CD14-positive monocyte (primary cell): ENCODE measurements around the gene HMX3. TPM values are rescaled to one million over a fixed set of nuclear protein-coding genes. Genes with fewer than 3 reads are reported as not detected.

ENCODE experiments used
- DNase-seq, 3 donors: peaks; one replicate each; pipeline ENCODE4 v3.0.0-alpha.2; 2011 to 2022
- H2AFZ ChIP-seq: 2 replicates; pipeline ENCODE4 v1.6.0; 2012; ENCODE audit warnings: mild to moderate bottlenecking, low read depth, low read length, inconsistent platforms; ENCODE audit not compliant: insufficient read depth, poor library complexity, severe bottlenecking
- H3K27ac ChIP-seq, 2 donors: 1 replicate in 1 of 2; 2 replicates in 1 of 2; pipeline ENCODE4 v1.5.1; 2012 to 2013; ENCODE audit warnings: low read length in 2 of 2, control low read depth in 1 of 2, inconsistent platforms in 1 of 2, low read depth in 1 of 2, mild to moderate bottlenecking in 1 of 2
- H3K27me3 ChIP-seq, 2 donors: one replicate each; pipeline versions ENCODE4 v1.6.0 to v1.6.1; 2011 to 2013; ENCODE audit warnings: low read length in 2 of 2; ENCODE audit not compliant: control insufficient read depth in 2 of 2, insufficient read depth in 2 of 2
- H3K36me3 ChIP-seq, 2 donors: replicated peaks in 1 of 2; 1 replicate in 1 of 2; 2 replicates in 1 of 2; pipeline versions ENCODE4 v1.5.1 to v1.6.1; 2012 to 2013; ENCODE audit warnings: low read length in 2 of 2, control low read depth in 1 of 2, inconsistent platforms in 1 of 2, mild to moderate bottlenecking in 1 of 2; ENCODE audit not compliant: insufficient read depth in 2 of 2, control insufficient read depth in 1 of 2
- H3K4me1 ChIP-seq, 2 donors: 1 replicate in 1 of 2; 2 replicates in 1 of 2; pipeline versions ENCODE4 v1.5.1 to v1.6.1; 2012 to 2013; ENCODE audit warnings: low read length in 2 of 2, control low read depth in 1 of 2, inconsistent platforms in 1 of 2, mild to moderate bottlenecking in 1 of 2, moderate library complexity in 1 of 2; ENCODE audit not compliant: insufficient read depth in 2 of 2, control insufficient read depth in 1 of 2
- H3K4me2 ChIP-seq: replicated peaks from 2 replicates; pipeline ENCODE3; 2012; ENCODE audit warnings: low read length, moderate library complexity, mild to moderate bottlenecking; ENCODE audit not compliant: poor library complexity, severe bottlenecking; ENCODE audit errors: extremely low read depth
- H3K4me3 ChIP-seq, 3 experiments: fragments of 200-600 bp in 1 of 3; sonication (generic) in 1 of 3; replicated peaks in 1 of 3; 1 replicate in 2 of 3; 2 replicates in 1 of 3; pipeline ENCODE4 v1.5.1; 2011 to 2013; ENCODE audit warnings: low read length in 3 of 3, mild to moderate bottlenecking in 3 of 3, control low read depth in 2 of 3, low read depth in 2 of 3, inconsistent platforms in 1 of 3, moderate library complexity in 1 of 3
- H3K79me2 ChIP-seq: 2 replicates; pipeline ENCODE4 v1.6.0; 2012; ENCODE audit warnings: mild to moderate bottlenecking, control low read depth, inconsistent platforms, low read length, moderate library complexity; ENCODE audit not compliant: insufficient read depth
- H3K9ac ChIP-seq: 2 replicates; pipeline ENCODE4 v1.6.0; 2017; ENCODE audit warnings: low read length, mild to moderate bottlenecking; ENCODE audit not compliant: insufficient read depth, poor library complexity, severe bottlenecking
- H3K9me3 ChIP-seq, 2 donors: replicated peaks in 1 of 2; 1 replicate in 1 of 2; 2 replicates in 1 of 2; pipeline versions ENCODE4 v1.5.1 to v1.6.1; 2012 to 2013; ENCODE audit warnings: low read length in 2 of 2, control low read depth in 1 of 2; ENCODE audit not compliant: control insufficient read depth in 1 of 2, insufficient read depth in 1 of 2
- H4K20me1 ChIP-seq: 2 replicates; pipeline ENCODE4 v1.6.0; 2012; ENCODE audit warnings: mild to moderate bottlenecking, low read length, control low read depth, moderate library complexity; ENCODE audit not compliant: insufficient read depth
- H3K27ac Mint-ChIP-seq, 7 donors: one replicate each; pipeline ENCODE4 v1.8.0; 2020; ENCODE audit warnings: mild to moderate bottlenecking in 7 of 7, mixed read lengths in 7 of 7, moderate library complexity in 6 of 7, inconsistent platforms in 2 of 7
- H3K27me3 Mint-ChIP-seq, 3 donors: one replicate each; pipeline ENCODE4 v1.8.0; 2021 to 2022; ENCODE audit warnings: low read depth in 3 of 3, mild to moderate bottlenecking in 3 of 3, mixed read lengths in 3 of 3, moderate library complexity in 3 of 3, inconsistent platforms in 1 of 3
- H3K36me3 Mint-ChIP-seq, 2 donors: one replicate each; pipeline ENCODE4 v1.8.0; 2020; ENCODE audit warnings: mixed read lengths in 2 of 2, inconsistent platforms in 1 of 2, mild to moderate bottlenecking in 1 of 2
- H3K4me1 Mint-ChIP-seq: one replicate; pipeline ENCODE4 v1.8.0; 2020; ENCODE audit warnings: mild to moderate bottlenecking, mixed read lengths
- H3K4me3 Mint-ChIP-seq, 2 donors: one replicate each; pipeline ENCODE4 v1.8.0; 2020; ENCODE audit warnings: mild to moderate bottlenecking in 2 of 2, mixed read lengths in 2 of 2, moderate library complexity in 1 of 2
- H3K9me3 Mint-ChIP-seq, 7 donors: one replicate each; pipeline ENCODE4 v1.8.0; 2020 to 2022; ENCODE audit warnings: mixed read lengths in 7 of 7, mild to moderate bottlenecking in 6 of 7, moderate library complexity in 6 of 7, inconsistent platforms in 2 of 7
- WGBS: methylation state at CpG from one replicate; pipeline ENCODE4 v1.1.5; 2013; ENCODE audit warnings: missing lambda C conversion rate; ENCODE audit not compliant: insufficient coverage; 5-methylcytosine and 5-hydroxymethylcytosine counted together
- intact Hi-C, 2 donors: fragments of 100-400 bp; cut with micrococcal nuclease; formaldehyde crosslinking; loops; one replicate each; pipeline versions ENCODE4 v1.15.0 to v1.15.1; 2023
- polyA plus RNA-seq, 3 donors: library from polyadenylated mRNA; depleted of rRNA in 1 of 3; unstranded in 2 of 3; stranded (reverse) in 1 of 3; fragments of 300-500 nt in 2 of 3; fragments of >200 nt in 1 of 3; fragmentation: Illumina TruSeq in 2 of 3; gene quantifications; 1 replicate in 2 of 3; 2 replicates in 1 of 3; pipeline ENCODE4 v1.2.3, GENCODE V29; 2012 to 2021
- TF ChIP-seq, protein P1 (sequence below): fragments of 200-600 bp; IDR thresholded peaks from one replicate; pipeline ENCODE4 v1.8.0; 2022; ENCODE audit warnings: antibody characterized with exemption, mild to moderate bottlenecking

The HMX3 gene
- polyA plus RNA-seq, 3 donors, result not detected

DNA sequence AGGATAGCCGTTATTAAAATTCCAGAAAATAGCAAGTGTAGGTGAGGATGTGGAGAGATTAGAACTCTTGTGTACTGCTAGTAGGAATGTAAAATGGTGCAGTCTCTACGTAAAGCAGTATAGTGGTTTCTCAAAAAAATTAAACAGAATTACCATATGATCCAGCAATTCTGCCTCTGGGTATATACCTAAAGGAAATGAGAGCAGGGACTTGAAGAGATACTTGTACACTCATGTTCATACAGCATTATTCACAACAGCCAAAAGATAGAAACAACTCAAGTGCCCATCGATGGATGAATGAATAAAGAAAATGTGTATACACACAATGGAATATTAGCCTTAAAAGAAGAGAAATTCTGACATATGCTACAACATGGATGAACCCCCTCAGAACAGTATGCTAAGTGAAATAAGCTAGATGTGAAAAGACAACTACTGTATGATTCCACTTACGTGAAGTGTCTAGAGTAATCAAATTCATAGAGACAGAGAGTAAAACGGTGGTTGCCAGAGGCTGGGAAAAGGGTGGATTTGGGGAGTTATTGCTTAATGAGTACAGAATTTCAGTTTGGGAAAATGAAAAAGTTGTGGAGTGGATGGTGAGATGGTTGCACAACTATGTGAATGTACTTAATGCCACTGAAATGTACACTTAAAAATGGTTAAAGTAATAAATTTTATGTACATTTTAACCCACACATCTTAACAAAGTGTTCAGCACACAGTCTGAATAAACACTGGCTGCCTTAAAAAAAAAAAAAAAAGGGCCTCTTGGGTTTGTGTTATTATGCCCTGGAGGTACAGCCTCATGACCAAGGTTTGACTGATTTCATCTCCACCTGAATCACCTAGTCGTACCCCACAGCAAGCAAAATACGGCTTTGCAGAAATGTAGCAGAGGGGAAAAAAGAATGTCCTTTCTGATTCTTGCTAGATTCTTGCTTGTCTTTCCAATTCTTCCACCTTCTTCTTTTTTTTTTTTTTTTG, 44.6 kb downstream of the HMX3 start:
- Histone ChIP-seq H3K27me3 (no peaks in the 10 kb centered on the region), H4K20me1 (no peaks in the 10 kb centered on the region), H3K4me3 (no peak overlapping the region), H2AFZ (no peak overlapping the region), H3K36me3 (peaks cover 2 to 35% of the 10 kb centered on the region in 2 donors), H3K9ac (no peak overlapping the region), H3K79me2 (no peaks in the 10 kb centered on the region), H3K27ac (no peak overlapping the region), H3K9me3 (peaks cover 4 to 15% of the 10 kb centered on the region in 2 donors), H3K4me2 (no peak overlapping the region), H3K4me1 (no peaks in the 10 kb centered on the region)
- Mint-ChIP-seq H3K9me3 (peaks cover 19 to 33% (median 23%) of the 10 kb centered on the region in 7 donors), H3K27ac (peak overlapping the region in 1 of 7 donors; percentile 60), H3K27me3 (no peaks in the 10 kb centered on the region), H3K4me3 (no peak overlapping the region), H3K4me1 (no peaks in the 10 kb centered on the region), H3K36me3 (peaks cover 35 to 51% of the 10 kb centered on the region in 2 donors)
- TF ChIP-seq, protein P1, sequence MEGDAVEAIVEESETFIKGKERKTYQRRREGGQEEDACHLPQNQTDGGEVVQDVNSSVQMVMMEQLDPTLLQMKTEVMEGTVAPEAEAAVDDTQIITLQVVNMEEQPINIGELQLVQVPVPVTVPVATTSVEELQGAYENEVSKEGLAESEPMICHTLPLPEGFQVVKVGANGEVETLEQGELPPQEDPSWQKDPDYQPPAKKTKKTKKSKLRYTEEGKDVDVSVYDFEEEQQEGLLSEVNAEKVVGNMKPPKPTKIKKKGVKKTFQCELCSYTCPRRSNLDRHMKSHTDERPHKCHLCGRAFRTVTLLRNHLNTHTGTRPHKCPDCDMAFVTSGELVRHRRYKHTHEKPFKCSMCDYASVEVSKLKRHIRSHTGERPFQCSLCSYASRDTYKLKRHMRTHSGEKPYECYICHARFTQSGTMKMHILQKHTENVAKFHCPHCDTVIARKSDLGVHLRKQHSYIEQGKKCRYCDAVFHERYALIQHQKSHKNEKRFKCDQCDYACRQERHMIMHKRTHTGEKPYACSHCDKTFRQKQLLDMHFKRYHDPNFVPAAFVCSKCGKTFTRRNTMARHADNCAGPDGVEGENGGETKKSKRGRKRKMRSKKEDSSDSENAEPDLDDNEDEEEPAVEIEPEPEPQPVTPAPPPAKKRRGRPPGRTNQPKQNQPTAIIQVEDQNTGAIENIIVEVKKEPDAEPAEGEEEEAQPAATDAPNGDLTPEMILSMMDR, result no peak
- no peak for DNase-seq
- intact Hi-C loops, result no loop called here
- 94% methylated on average over 2 of the region's 7 CpGs for WGBS

DNA sequence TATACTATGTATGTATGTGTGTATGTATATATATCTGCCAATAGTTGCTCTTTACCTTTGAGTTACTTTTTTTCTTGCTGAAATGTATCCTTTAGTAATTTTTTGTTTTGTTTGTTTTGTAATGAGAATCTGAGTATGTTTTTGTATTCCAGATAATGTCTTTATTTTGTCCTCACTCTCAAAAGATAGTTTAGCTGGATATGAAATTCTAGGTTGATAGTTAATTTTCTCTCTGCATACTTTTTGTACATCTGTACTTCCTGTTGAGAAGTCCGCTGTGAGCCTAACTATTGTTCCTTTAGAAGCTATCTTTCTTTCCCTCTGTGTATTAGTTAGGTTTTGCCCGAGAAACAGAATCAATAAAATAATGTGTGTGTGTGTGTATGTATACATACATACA, 48.0 kb downstream of the HMX3 start:
- H3K27me3 ChIP-seq, result no peaks in the 10 kb centered on the region
- Mint-ChIP-seq H3K9me3 (peaks cover 18 to 33% (median 28%) of the 10 kb centered on the region in 7 donors), H3K27me3 (peaks cover 0 to 2% (median 0%) of the 10 kb centered on the region in 3 donors), H3K4me1 (no peaks in the 10 kb centered on the region), H3K4me3 (no peak overlapping the region), H3K27ac (no peak overlapping the region), H3K36me3 (peaks cover 26 to 47% of the 10 kb centered on the region in 2 donors)
- TF ChIP-seq, protein P1, result no peak
- H3K36me3 ChIP-seq, result peaks cover 0 to 29% of the 10 kb centered on the region in 2 donors
- H3K9ac ChIP-seq, result no peak overlapping the region
- WGBS, result no CpG with 5 or more reads among the region's 2 CpGs
- no peak overlapping the region for H3K27ac ChIP-seq
- H2AFZ ChIP-seq, result no peak overlapping the region
- H3K79me2 ChIP-seq, result no peaks in the 10 kb centered on the region
- H4K20me1 ChIP-seq, result no peaks in the 10 kb centered on the region
- H3K4me3 ChIP-seq, result no peak overlapping the region
- intact Hi-C loops, result no loop called here
- no peaks in the 10 kb centered on the region for H3K4me1 ChIP-seq
- H3K4me2 ChIP-seq, result no peak overlapping the region
- DNase-seq, result no peak
- peaks cover 8 to 17% of the 10 kb centered on the region in 2 donors for H3K9me3 ChIP-seq
